GM12874 (cell line): ENCODE results near the gene CELA2A.

Experiments used
- CTCF ChIP-seq: IDR thresholded peaks from 2 replicates; pipeline ENCODE4 v1.5.1; 2011; ENCODE audit warnings: low read depth, mild to moderate bottlenecking, control low read depth, low read length, moderate library complexity; ENCODE audit not compliant: insufficient read depth

Gene CELA2A

GRCh38 chr1:15412175-15412800 lies 44.2 kb upstream of the CELA2A start:
- no peak for TF ChIP-seq CTCF

GRCh38 chr1:15412843-15413242 lies 43.7 kb upstream of the CELA2A start:
- TF ChIP-seq CTCF = no peak

GRCh38 chr1:15413563-15414444 lies 42.7 kb upstream of the CELA2A start:
- no peak for TF ChIP-seq CTCF

GRCh38 chr1:15414445-15414983 lies 42.0 kb upstream of the CELA2A start:
- no peak for TF ChIP-seq CTCF

GRCh38 chr1:15417059-15417934 lies 39.2 kb upstream of the CELA2A start:
- no peak for TF ChIP-seq CTCF

- no peak for TF ChIP-seq CTCF
Measured at GRCh38 chr1:15418806-15419515, 37.6 kb upstream of the CELA2A start.
